ENCODE measurements around the gene LRRC36.
"Not testable (repeated sequence)": the region's sequence is repeated elsewhere in the genome, so short reads cannot be mapped to it uniquely, and the experiment has no call there.

LRRC36 gene

GRCh38 chr16:67370661-67371060 lies 44.0 kb downstream of the LRRC36 start:
- DNase-seq (ENCODE audit: extremely low spot score): no peak
- CTCF ChIA-PET: interaction anchor here (1.2 kb wide), 1 partner anchor 29 kb away, joined by 3 read pairs; no protein-coding TSS in a partner anchor
- POLR2A ChIA-PET: no interaction called here
- TF ChIP-seq CTCF (IDR thresholded peaks at IDR 0.05; ENCODE audit: control extremely low read depth, extremely low read depth, low read depth, missing control alignments): no peak

- DNase-seq (ENCODE audit: extremely low spot score): no peak
- CTCF ChIA-PET: interaction anchor here (1.4 to 1.5 kb wide), 2 partner anchors 10 to 11 kb away, joined by 4 to 5 read pairs; no protein-coding TSS in a partner anchor
- peak; percentile 34 for TF ChIP-seq CTCF (IDR thresholded peaks at IDR 0.05; ENCODE audit: control extremely low read depth, extremely low read depth, low read depth, missing control alignments)
- POLR2A ChIA-PET: no interaction called here
Measured at GRCh38 chr16:67372664-67373063, 46.0 kb downstream of the LRRC36 start.

DNA sequence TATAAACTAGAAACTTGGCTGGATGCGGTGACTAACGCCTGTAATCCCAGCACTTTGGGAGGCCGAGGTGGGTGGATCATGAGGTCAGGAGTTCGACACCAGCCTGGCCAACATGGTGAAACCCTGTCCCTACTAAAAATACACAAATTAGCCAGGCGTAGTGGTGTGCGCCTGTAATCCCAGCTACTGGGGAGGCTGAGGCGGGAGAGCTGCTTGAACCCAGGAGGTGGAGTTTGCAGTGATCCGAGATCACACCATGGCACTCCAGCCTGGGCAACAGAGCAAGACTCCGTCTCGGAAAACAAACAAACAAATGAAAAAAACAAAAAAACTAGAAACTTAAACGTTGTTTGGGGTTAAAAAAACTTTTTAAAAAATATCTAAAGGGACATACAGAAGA lies 49.4 kb downstream of the LRRC36 start:
- DNase-seq (ENCODE audit: extremely low spot score); CTCF ChIA-PET; POLR2A ChIA-PET: not testable (repeated sequence)

- POLR2A ChIA-PET: no interaction called here
- no peak for DNase-seq (ENCODE audit: extremely low spot score)
- no peak for TF ChIP-seq CTCF (IDR thresholded peaks at IDR 0.05; ENCODE audit: control extremely low read depth, extremely low read depth, low read depth, missing control alignments)
- CTCF ChIA-PET: no interaction called here
Measured at GRCh38 chr16:67378642-67379041, 52.0 kb downstream of the LRRC36 start.

DNA sequence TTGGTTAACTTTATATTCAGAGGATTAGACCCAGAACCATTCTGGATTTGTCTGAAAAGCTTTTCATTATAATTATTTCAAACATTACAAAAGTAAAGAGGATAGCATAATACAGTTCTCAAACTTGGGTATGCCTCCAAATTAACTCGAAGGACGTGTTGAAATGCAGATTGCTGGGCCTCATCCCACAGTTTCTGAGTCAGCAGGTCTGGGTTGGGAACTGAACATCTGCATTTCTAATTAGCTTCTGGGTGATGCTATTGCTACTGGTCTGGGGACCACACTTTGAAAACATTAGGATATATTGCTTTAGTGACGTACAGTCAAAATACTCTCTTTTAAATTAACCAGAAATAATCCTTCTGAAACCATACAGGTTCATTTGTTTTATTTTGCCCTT lies 56.7 kb downstream of the LRRC36 start:
- DNase-seq (ENCODE audit: extremely low spot score): no peak
- POLR2A ChIA-PET: no interaction called here
- no peak for TF ChIP-seq CTCF (IDR thresholded peaks at IDR 0.05; ENCODE audit: control extremely low read depth, extremely low read depth, low read depth, missing control alignments)
- CTCF ChIA-PET: interaction anchor here (0.9 to 2.2 kb wide), 2 partner anchors 10 to 16 kb away, joined by 4 to 10 read pairs; no protein-coding TSS in a partner anchor

DNA sequence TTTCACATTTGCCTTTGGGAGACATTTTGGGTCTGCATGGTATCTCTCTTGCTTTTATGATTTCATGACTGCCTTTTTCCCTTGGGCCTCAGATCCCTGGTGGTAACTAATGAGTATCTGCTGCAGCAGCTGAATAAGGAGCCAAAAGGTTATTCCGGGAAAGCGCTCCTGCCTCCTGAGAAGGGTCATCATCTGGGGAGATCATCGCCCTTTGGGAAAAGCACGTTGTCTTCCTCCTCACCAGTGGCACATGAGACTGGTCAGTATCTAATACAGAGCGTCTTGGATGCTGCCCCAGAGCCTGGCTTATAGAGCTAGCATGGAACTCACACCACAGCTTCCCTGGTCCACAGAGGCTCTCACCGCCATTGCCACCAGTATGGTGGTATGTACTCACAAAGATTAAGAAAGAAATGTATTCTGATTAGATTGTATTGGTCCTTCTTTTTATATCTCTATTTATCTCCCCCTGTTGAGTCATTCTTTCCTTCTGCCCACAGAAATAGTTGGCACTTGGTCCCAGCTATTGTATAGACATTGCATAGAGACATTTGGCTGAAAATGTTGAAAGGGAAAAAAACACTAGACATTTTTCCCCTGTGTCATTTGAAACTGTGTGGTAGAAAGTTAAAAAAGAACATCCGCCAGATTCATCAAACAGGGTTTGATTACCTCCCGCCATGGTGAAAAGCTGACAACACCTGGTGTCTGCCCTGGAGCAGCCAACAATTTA lies 58.3 kb downstream of the LRRC36 start:
- ChIA-PET POLR2A (interaction anchor here (0.6 kb wide), 1 partner anchor 95 kb away, joined by 3 read pairs; no protein-coding TSS in a partner anchor), CTCF (interaction anchor here (0.6 to 4.8 kb wide), 3 partner anchors 8 to 124 kb away, joined by 3 to 24 read pairs (median 4); no protein-coding TSS in a partner anchor)
- DNase-seq (ENCODE audit: extremely low spot score): no peak
- TF ChIP-seq CTCF (IDR thresholded peaks at IDR 0.05; ENCODE audit: control extremely low read depth, extremely low read depth, low read depth, missing control alignments): no peak

- TF ChIP-seq CTCF (IDR thresholded peaks at IDR 0.05; ENCODE audit: control extremely low read depth, extremely low read depth, low read depth, missing control alignments): no peak
- ChIA-PET POLR2A (no interaction called here), CTCF (interaction anchor here (4.8 kb wide), 1 partner anchor 12 kb away, joined by 24 read pairs; no protein-coding TSS in a partner anchor)
- DNase-seq (ENCODE audit: extremely low spot score): no peak
Measured at GRCh38 chr16:67386861-67387455, 60.3 kb downstream of the LRRC36 start.
